DOHH2 (cell line): ENCODE results near the gene MED31.
A peak's percentile ranks its signal among the peaks of the same experiment; 100 is the strongest.
"Not testable (repeated sequence)": the region's sequence is repeated elsewhere in the genome, so short reads cannot be mapped to it uniquely, and the experiment has no call there.

ENCODE experiments used
- H3F3A ChIP-seq: fragments of 200-600 bp; sonication (generic), shearing (Covaris generic); 2 replicates; pipeline ENCODE4 v1.6.0; 2016; ENCODE audit warnings: antibody characterized with exemption, mild to moderate bottlenecking; ENCODE audit not compliant: control insufficient read depth, insufficient read depth
- H3K27ac ChIP-seq: fragments of 200-600 bp; sonication (generic); 2 replicates; pipeline ENCODE4 v1.5.1; 2014; ENCODE audit warnings: low read depth, mild to moderate bottlenecking, low read length, moderate library complexity
- H3K27me3 ChIP-seq: fragments of 200-600 bp; sonication (generic); 2 replicates; pipeline ENCODE4 v1.6.1; 2014; ENCODE audit warnings: mild to moderate bottlenecking, low read length, mixed read lengths; ENCODE audit not compliant: control insufficient read depth
- H3K36me3 ChIP-seq: fragments of 200-600 bp; sonication (generic); 2 replicates; pipeline ENCODE4 v1.6.1; 2014; ENCODE audit warnings: mild to moderate bottlenecking, low read length, moderate library complexity, mixed read lengths; ENCODE audit not compliant: control insufficient read depth
- H3K4me1 ChIP-seq: fragments of 200-600 bp; sonication (generic); 2 replicates; pipeline ENCODE4 v1.6.1; 2014; ENCODE audit warnings: mild to moderate bottlenecking, low read length, mixed read lengths; ENCODE audit not compliant: control insufficient read depth
- H3K4me2 ChIP-seq: fragments of 200-600 bp; sonication (generic); 2 replicates; pipeline ENCODE4 v1.6.0; 2014; ENCODE audit warnings: mild to moderate bottlenecking, low read length, moderate library complexity
- H3K4me3 ChIP-seq: fragments of 200-600 bp; sonication (generic); 2 replicates; pipeline ENCODE4 v1.5.1; 2014; ENCODE audit warnings: mild to moderate bottlenecking, low read length, mixed read lengths
- H3K79me2 ChIP-seq: fragments of 200-600 bp; sonication (generic); 2 replicates; pipeline ENCODE4 v1.6.1; 2014; ENCODE audit warnings: mild to moderate bottlenecking, low read length, mixed read lengths; ENCODE audit not compliant: control insufficient read depth
- H3K9me2 ChIP-seq: fragments of 200-600 bp; sonication (generic); replicated peaks from 2 replicates; pipeline ENCODE4 v1.6.1; 2014; ENCODE audit warnings: mild to moderate bottlenecking, low read length, mixed read lengths; ENCODE audit not compliant: control insufficient read depth
- H3K9me3 ChIP-seq: fragments of 200-600 bp; sonication (generic); 2 replicates; pipeline ENCODE4 v1.6.1; 2014; ENCODE audit warnings: antibody characterized with exemption, low read length, mixed read lengths; ENCODE audit not compliant: control insufficient read depth, insufficient read depth
- H4K20me1 ChIP-seq: fragments of 200-600 bp; sonication (generic); 2 replicates; pipeline ENCODE4 v1.6.0; 2014; ENCODE audit warnings: low read depth, mild to moderate bottlenecking, antibody characterized with exemption, low read length, moderate library complexity; ENCODE audit not compliant: control insufficient read depth, insufficient read depth
- EZH2phosphoT487 ChIP-seq: fragments of 200-600 bp; sonication (generic); IDR thresholded peaks from 2 replicates; pipeline ENCODE4 v1.6.1; 2017; ENCODE audit warnings: borderline replicate concordance, mild to moderate bottlenecking, antibody characterized with exemption, low read length, moderate library complexity, mixed read lengths
- TF ChIP-seq, protein P1 (sequence below): fragments of 200-600 bp; sonication (generic); IDR thresholded peaks from one replicate; pipeline ENCODE4 v1.5.1; 2014; ENCODE audit warnings: antibody characterized with exemption, mild to moderate bottlenecking, low read depth, low read length; ENCODE audit not compliant: poor library complexity, severe bottlenecking

The MED31 gene

DNA sequence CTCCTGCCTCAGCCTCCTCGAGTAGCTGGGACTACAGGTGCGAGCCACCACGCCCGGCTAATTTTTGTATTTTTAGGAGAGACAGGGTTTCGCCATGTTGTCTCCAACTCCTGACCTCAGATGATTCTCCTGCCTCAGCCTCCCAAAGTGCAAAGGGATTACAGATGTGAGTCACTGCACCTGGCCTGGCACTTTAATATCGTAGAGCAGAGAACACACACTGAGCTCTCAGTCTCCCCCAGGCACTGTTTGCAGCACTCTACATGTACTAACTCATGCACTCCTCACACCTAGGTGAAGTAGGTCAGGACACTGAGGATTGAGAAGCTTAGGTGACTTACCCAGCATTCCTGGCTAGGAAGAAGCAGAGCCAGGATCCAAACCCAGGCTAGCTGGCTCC is 15.2 kb upstream of the MED31 start:
- Histone ChIP-seq H4K20me1 (peaks cover 3% of the 10 kb centered on the region; the same call in 1 of the 2 replicates), H3K4me2 (no peak overlapping the region), H3F3A (no peaks in the 10 kb centered on the region), H3K9me3 (no peaks in the 10 kb centered on the region), H3K27ac (no peak overlapping the region), H3K4me1 (peaks cover 12% of the 10 kb centered on the region), H3K9me2 (no peaks in the 10 kb centered on the region), H3K4me3 (no peak overlapping the region), H3K79me2 (no peaks in the 10 kb centered on the region), H3K27me3 (no peaks in the 10 kb centered on the region), H3K36me3 (no peaks in the 10 kb centered on the region)
- TF ChIP-seq, protein P1, sequence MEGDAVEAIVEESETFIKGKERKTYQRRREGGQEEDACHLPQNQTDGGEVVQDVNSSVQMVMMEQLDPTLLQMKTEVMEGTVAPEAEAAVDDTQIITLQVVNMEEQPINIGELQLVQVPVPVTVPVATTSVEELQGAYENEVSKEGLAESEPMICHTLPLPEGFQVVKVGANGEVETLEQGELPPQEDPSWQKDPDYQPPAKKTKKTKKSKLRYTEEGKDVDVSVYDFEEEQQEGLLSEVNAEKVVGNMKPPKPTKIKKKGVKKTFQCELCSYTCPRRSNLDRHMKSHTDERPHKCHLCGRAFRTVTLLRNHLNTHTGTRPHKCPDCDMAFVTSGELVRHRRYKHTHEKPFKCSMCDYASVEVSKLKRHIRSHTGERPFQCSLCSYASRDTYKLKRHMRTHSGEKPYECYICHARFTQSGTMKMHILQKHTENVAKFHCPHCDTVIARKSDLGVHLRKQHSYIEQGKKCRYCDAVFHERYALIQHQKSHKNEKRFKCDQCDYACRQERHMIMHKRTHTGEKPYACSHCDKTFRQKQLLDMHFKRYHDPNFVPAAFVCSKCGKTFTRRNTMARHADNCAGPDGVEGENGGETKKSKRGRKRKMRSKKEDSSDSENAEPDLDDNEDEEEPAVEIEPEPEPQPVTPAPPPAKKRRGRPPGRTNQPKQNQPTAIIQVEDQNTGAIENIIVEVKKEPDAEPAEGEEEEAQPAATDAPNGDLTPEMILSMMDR = no peak
- no peak for TF ChIP-seq EZH2phosphoT487

DNA sequence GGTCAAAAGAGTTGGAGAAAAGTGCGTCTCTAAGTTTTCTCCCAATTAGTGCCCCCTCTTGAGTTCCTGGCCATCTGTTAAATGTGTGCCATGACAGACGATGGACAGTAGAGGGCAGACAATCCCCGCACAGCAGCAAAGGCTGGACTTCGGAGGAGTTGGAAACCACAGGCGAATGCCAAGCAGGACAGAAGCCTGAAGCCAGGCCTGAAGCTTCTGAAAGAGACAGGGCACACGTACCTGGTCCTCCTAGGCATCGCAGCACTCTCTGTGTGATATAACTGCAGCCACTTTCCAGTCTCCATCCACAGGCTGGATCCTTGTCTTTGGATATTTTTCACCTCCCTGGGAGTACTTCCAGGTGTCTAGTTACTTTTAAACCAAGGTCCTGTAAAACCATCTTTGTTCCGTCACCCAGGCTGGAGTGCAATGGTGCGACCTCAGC is 14.7 kb upstream of the MED31 start:
- no peak for TF ChIP-seq EZH2phosphoT487
- TF ChIP-seq, protein P1 = peak; percentile 88
- H3K4me2 ChIP-seq = no peak overlapping the region

DNA sequence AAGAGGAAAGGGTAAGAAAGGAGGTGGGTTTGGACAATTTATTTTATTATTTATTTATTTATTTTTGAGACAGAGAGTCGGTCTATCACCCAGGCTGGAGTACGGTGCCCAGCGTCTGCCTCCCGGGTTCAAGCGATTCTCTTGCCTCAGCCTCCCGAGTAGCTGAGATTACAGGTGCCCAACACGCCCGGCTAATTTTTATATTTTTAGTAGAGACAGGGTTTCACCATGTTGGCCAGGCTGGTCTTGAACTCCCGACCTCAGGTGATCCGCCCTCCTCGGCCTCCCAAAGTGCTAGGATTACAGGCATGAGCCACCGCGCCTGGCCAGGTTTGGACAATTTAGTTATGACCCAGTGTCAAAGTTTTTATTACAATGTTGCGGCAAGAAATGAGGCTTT is 11.8 kb upstream of the MED31 start:
- not testable (repeated sequence) for H3K4me2 ChIP-seq, H3K9me3 ChIP-seq, H3K27me3 ChIP-seq, H3K9me2 ChIP-seq, H3K79me2 ChIP-seq, H3F3A ChIP-seq, H4K20me1 ChIP-seq, H3K27ac ChIP-seq, H3K36me3 ChIP-seq, H3K4me3 ChIP-seq
- peaks cover 37% of the 10 kb centered on the region for H3K4me1 ChIP-seq

More for the DNA sequence above, 14.7 kb upstream of the MED31 start:
- no peak overlapping the region for H3K27ac ChIP-seq
- H3K9me2 ChIP-seq = no peaks in the 10 kb centered on the region
- no peaks in the 10 kb centered on the region for H3K27me3 ChIP-seq
- H3K79me2 ChIP-seq = no peaks in the 10 kb centered on the region
- H3K4me3 ChIP-seq = no peak overlapping the region
- H3K4me1 ChIP-seq = peaks cover 17% of the 10 kb centered on the region
- H4K20me1 ChIP-seq = peaks cover 2% of the 10 kb centered on the region; the same call in 1 of the 2 replicates
- H3K9me3 ChIP-seq = no peaks in the 10 kb centered on the region
- no peaks in the 10 kb centered on the region for H3K36me3 ChIP-seq
- H3F3A ChIP-seq = 0 out of 2 replicates have a peak, but pooled peaks cover under 1% of the 10 kb centered on the region

DNA sequence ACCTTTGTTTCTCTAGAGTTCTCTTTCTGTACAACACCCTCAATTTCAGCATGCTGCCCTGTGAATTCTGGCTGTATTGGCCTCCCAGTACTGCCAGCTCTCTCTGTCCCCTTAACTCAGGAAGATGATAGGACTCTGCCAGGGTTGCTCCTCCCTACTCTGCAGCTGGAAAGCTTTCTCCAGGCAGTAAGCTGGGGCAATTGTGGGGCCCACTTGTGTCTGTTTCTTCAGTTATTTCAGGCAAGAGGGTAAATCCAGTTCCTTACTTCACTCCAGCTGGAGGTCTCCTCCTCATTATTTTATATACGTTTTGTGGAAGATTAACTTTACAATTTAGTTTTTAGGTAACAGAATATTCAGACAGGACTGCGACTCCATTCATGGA is 10.1 kb upstream of the MED31 start:
- no peaks in the 10 kb centered on the region for H3K9me2 ChIP-seq
- TF ChIP-seq EZH2phosphoT487 = no peak
- TF ChIP-seq, protein P1 = no peak
- no peaks in the 10 kb centered on the region for H4K20me1 ChIP-seq
- H3F3A ChIP-seq = peaks cover 5% of the 10 kb centered on the region
- peaks cover 8% of the 10 kb centered on the region for H3K79me2 ChIP-seq
- no peaks in the 10 kb centered on the region for H3K27me3 ChIP-seq
- peak overlapping the region; percentile 59 for H3K4me3 ChIP-seq
- peaks cover 47% of the 10 kb centered on the region for H3K4me1 ChIP-seq
- H3K4me2 ChIP-seq = peak overlapping the region; percentile 87
- peak overlapping the region; percentile 70 for H3K27ac ChIP-seq
- no peaks in the 10 kb centered on the region for H3K36me3 ChIP-seq
- H3K9me3 ChIP-seq = no peaks in the 10 kb centered on the region
